HG03025 (cell line): ENCODE measurements around the gene IFNA1.
"Not testable (repeated sequence)": the region's sequence is repeated elsewhere in the genome, so short reads cannot be mapped to it uniquely, and the experiment has no call there.

Source experiments
- ATAC-seq: cut with Tn5 transposase; IDR thresholded peaks from one replicate; pipeline ENCODE4 v1.9.1; 2021; ENCODE audit warnings: mild to moderate bottlenecking, moderate library complexity; ENCODE audit not compliant: unreplicated experiment, low FRiP score

Gene IFNA1

DNA sequence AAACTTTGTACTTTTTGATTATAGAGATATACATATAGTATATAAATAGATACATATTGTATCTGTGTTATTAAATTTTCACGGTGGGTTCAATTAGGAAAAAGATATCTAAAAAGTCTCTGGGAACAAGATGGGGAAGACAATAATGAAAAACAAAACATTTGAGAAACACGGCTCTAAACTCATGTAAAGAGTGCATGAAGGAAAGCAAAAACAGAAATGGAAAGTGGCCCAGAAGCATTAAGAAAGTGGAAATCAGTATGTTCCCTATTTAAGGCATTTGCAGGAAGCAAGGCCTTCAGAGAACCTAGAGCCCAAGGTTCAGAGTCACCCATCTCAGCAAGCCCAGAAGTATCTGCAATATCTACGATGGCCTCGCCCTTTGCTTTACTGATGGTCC lies at the start of gene IFNA1:
IFNA1 (plus strand) TSS at position 301 of the 400 bp plus-strand sequence; CDS start at position 370, 69 bp downstream.
- no peak for ATAC-seq

- no peak for ATAC-seq
These were observed 48.0 kb upstream of the IFNA1 start for GRCh38 chr9:21392270-21392669.

GRCh38 chr9:21395778-21396717 lies 44.2 kb upstream of the IFNA1 start:
- peak; percentile 62 for ATAC-seq

- ATAC-seq = no peak
These were observed 41.2 kb upstream of the IFNA1 start for GRCh38 chr9:21398955-21399489.

GRCh38 chr9:21399956-21400355 lies 40.3 kb upstream of the IFNA1 start:
- no peak for ATAC-seq

DNA sequence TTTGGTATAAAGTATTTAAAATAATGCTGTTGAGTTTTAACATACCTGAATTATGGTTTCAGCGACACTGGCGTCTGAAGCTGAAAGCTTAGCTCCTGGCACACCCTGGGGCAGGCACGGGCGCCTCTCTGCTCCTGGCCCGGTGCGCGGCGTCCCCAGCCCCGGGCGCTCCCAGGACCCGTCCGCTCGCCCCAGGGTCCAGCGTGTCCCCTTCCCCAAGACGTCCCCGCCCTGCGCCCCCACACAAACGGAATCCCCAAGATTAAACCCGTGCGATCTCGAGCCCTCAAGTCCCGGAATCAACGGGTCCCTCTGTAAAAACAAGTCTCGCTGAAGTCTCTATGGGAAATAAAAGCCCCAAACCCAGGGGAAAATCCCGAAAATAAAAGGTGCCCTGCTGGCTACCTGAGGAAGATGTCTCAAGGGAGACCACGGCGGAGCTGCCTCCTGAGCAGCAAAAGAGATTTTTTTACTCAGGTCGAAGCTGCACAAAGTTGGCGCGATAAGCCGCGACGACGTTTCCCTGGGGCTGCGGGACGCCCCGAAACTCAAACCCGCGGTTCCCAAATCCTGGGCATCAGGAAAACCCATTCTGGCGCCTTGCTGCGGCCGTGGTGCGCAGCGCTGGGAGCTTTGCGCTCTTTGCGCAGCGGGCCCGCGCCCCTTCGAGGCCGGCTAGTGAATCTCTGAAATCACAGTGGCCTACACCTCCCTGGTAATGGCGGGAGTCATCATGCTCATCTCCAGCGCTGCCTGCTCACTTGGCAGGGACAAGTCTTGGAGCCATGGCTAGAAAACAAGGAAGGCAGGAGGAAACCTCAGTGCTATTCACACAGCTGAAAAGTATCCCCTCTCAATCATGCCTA lies 37.6 kb upstream of the IFNA1 start:
- no peak for ATAC-seq

DNA sequence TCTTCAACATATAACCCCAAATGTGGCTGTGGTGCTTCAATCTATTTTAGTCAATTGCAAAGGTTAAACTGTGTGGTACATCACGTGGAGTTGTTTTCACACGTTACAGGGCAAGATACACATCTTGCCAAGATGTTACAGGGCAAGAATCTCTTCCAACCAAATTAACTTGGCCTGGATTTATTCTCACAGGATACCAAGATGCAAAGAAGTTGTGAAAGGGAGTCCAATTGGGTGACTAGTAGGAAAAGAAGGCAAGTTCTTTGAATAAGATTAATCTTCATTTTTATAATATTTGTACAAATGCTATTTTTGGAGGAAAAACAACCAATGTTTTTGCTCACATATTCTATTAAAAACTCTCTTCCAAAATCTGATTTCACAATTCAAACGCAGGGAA lies 36.1 kb upstream of the IFNA1 start:
- no peak for ATAC-seq

- ATAC-seq = no peak
These were observed 31.4 kb upstream of the IFNA1 start, which contains the start of gene IFNA8 for GRCh38 chr9:21408817-21409216. IFNA8 (plus strand) TSS chr9:21409117; CDS start chr9:21409177, 60 bp downstream.

- no peak for ATAC-seq
These were observed 28.1 kb upstream of the IFNA1 start for GRCh38 chr9:21412107-21412506.

GRCh38 chr9:21413151-21413550 lies 27.1 kb upstream of the IFNA1 start:
- ATAC-seq = no peak

GRCh38 chr9:21413624-21414023 lies 26.6 kb upstream of the IFNA1 start:
- ATAC-seq = no peak

- ATAC-seq = no peak
These were observed 25.9 kb upstream of the IFNA1 start for GRCh38 chr9:21414220-21414940.

GRCh38 chr9:21415493-21416267 lies 24.6 kb upstream of the IFNA1 start:
- no peak for ATAC-seq

DNA sequence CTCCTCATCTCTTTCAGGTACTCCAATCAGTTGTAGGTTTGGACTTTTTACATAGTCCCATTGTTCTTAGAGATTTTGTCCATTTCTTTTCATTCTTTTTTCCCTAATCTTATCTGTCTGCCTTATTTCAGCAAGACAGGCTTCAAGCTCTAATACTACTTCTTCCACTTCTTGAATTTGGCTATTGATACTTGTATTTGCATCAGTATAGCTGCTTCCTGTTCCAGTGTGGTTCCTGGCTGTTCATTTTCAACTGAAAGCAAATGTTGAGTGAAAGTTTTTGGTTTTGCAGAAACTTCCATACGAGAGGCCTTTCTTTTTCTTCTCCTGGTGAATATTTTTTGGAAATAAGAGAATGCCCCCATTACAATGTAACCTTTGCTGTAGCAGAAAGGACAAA lies 12.0 kb upstream of the IFNA1 start:
- no peak for ATAC-seq

- ATAC-seq = no peak
These were observed 11.0 kb upstream of the IFNA1 start for GRCh38 chr9:21429191-21429590.

DNA sequence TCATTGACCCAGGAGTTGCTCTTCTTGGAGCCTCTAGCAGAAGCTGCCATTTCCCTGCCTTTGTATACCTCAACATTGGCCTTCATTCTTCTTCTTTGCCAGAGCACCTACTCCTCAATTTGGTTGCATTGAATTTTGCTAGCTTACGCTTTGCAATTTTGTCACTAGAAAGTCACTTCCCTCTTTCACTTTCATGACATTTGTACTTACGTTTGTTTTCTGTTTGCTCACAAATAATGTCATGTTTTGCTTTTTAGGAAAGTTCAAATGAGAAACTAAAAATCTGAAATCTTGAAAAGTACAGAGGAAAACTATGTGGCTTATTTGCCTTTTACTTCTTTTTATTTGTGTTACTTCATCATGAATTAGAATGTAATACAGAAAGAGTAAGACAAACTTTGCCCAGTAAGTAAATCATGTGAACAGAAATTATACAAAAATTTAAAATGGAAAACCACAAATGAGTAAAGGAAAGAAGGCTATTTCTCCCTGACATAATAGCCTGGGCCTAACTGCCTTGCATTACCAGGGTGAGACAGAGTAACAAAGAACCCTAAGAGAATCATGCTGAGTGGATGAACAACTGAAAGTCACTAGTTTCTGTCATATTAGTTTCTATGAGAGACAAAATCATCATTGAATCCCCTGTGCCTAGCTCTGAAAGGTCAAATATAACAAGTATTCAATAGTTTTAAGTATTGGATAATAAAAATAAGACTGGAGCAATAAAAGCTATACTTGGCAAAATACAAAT lies 7.4 kb upstream of the IFNA1 start:
- peak; percentile 61 for ATAC-seq

DNA sequence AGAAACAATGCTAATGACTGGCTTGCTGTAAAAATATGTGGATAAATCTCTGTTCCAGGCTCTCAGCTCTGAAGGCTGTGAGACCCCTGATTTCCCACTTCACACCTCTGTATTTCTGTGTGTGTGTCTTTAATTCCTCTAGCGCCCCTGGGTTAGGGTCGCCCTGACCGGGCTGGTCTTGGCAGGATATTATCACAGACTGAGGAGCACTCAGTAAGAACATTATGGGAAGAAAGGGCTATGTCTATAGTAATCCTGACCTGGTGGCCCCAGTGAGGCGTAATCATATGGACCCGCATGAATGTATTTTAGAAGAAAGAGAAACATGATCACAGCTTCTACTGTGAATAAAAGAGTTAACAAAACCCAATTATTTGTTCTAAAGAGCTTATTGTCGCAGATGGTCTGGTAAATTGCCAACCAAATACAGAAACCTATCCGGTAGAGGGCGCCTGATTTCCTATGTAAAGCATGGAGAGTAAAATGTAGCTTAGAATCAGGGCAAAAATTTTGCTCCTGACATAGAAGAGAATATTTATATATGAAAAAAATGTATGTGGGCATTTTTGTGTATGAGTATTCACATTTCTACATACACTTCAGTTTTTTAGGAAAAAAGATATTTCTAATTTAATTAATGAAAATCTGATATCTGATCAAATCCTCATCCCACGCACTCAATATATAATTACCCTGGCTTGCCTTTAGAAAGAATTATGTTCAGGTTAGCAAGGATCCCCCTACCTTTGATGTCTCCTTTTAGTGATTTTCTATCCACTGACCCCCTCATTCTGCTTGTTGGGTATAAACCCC lies 5.8 kb upstream of the IFNA1 start:
- ATAC-seq = no peak

DNA sequence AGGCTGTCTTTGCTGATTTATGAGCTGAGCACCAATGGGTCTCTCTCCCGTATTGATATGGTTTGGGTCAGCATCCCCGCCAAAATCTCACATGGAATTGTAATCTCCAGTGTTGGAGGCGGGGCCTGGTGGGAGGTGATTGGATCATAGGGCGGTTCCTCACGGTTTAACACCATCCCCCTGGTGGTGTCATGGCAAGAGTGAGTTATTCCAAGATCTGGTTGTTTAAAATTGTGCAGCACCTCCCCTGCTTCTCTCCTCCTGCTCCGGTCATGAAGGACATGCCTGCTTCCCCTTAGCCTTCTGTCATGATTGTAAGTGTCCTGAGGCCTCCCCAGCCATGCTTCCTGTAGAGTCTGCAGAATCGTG lies 5.2 kb upstream of the IFNA1 start:
- ATAC-seq = not testable (repeated sequence)
